ENCODE data around the gene ESYT3.
"Not testable (repeated sequence)": the region's sequence is repeated elsewhere in the genome, so short reads cannot be mapped to it uniquely, and the experiment has no call there.

ESYT3 gene

GRCh38 chr3:138463724-138464490 lies 29.5 kb downstream of the ESYT3 start:
- no peak for DNase-seq

GRCh38 chr3:138464491-138464860 lies 30.1 kb downstream of the ESYT3 start:
- no peak for DNase-seq

- no peak for DNase-seq
Measured at GRCh38 chr3:138465451-138465850, 31.0 kb downstream of the ESYT3 start.

GRCh38 chr3:138465925-138466324 lies 31.5 kb downstream of the ESYT3 start:
- DNase-seq: no peak

GRCh38 chr3:138467931-138468330 lies 33.5 kb downstream of the ESYT3 start:
- DNase-seq: no peak

GRCh38 chr3:138468451-138468850 lies 34.0 kb downstream of the ESYT3 start:
- no peak for DNase-seq

GRCh38 chr3:138468886-138469285 lies 34.5 kb downstream of the ESYT3 start:
- no peak for DNase-seq

- DNase-seq: no peak
Measured at GRCh38 chr3:138469874-138470273, 35.5 kb downstream of the ESYT3 start.

GRCh38 chr3:138470687-138471086 lies 36.3 kb downstream of the ESYT3 start:
- no peak for DNase-seq

GRCh38 chr3:138471481-138471880 lies 37.1 kb downstream of the ESYT3 start:
- no peak for DNase-seq

GRCh38 chr3:138472141-138472825 lies 37.9 kb downstream of the ESYT3 start:
- no peak for DNase-seq

- no peak for DNase-seq
Measured at GRCh38 chr3:138473391-138473790, 39.0 kb downstream of the ESYT3 start.

- DNase-seq: no peak
Measured at GRCh38 chr3:138474163-138474562, 39.7 kb downstream of the ESYT3 start.

- no peak for DNase-seq
Measured at GRCh38 chr3:138476526-138476925, 42.1 kb downstream of the ESYT3 start.

- no peak for DNase-seq
Measured at GRCh38 chr3:138477120-138477519, 42.7 kb downstream of the ESYT3 start.

- no peak for DNase-seq
Measured at GRCh38 chr3:138477801-138478200, 43.4 kb downstream of the ESYT3 start.

GRCh38 chr3:138479438-138479863 lies 45.0 kb downstream of the ESYT3 start:
- DNase-seq: peak in 1 of 2 donors; percentile 25

- not testable (repeated sequence) for DNase-seq
Measured at GRCh38 chr3:138484672-138485071, 50.3 kb downstream of the ESYT3 start.

GRCh38 chr3:138486580-138486979 lies 52.2 kb downstream of the ESYT3 start:
- DNase-seq: not testable (repeated sequence)

GRCh38 chr3:138491971-138492370 lies 57.6 kb downstream of the ESYT3 start:
- DNase-seq: no peak

GRCh38 chr3:138492980-138493675 lies 58.7 kb downstream of the ESYT3 start:
- no peak for DNase-seq

GRCh38 chr3:138493804-138494606 lies 59.6 kb downstream of the ESYT3 start:
- peak in 1 of 2 donors; percentile 31 for DNase-seq

- no peak for DNase-seq
Measured at GRCh38 chr3:138494607-138494929, 60.2 kb downstream of the ESYT3 start.

All from bone marrow (tissue), 2 donors.